H1 (cell line): ENCODE results near the gene PLSCR3. TPM values are rescaled to one million over a fixed set of nuclear protein-coding genes. Genes with fewer than 3 reads are reported as not detected.

ENCODE experiments used
- BCL11A ChIP-seq, 2 experiments: IDR thresholded peaks; one replicate each; pipeline ENCODE4 v1.6.1; 2011; ENCODE audit warnings: low read depth in 2 of 2, low read length in 2 of 2, mild to moderate bottlenecking in 2 of 2
- BRCA1 ChIP-seq: IDR thresholded peaks from 2 replicates; pipeline ENCODE4 v1.6.1; 2012; ENCODE audit warnings: low read depth, low read length, improper control_type of control experiment
- CBX5 ChIP-seq: fragments of 300-800, 300-1000 bp; sonication (generic); IDR thresholded peaks from 2 replicates; pipeline ENCODE4 v1.7.1; 2016; ENCODE audit warnings: antibody characterized with exemption, low read length, low read depth
- CEBPB ChIP-seq: IDR thresholded peaks from 2 replicates; pipeline ENCODE4 v1.6.1; 2012; ENCODE audit warnings: low read depth, low read length
- CTBP2 ChIP-seq: IDR thresholded peaks from 2 replicates; pipeline ENCODE4 v1.7.0; 2011; ENCODE audit warnings: borderline replicate concordance, mild to moderate bottlenecking, moderate library complexity, mixed read lengths, low read length; ENCODE audit not compliant: insufficient read depth, insufficient read length
- HDAC6 ChIP-seq: IDR thresholded peaks from one replicate; pipeline ENCODE4 v1.7.1; 2012; ENCODE audit warnings: low read depth, mild to moderate bottlenecking, inconsistent platforms, low read length, moderate library complexity
- NANOG ChIP-seq: IDR thresholded peaks from 2 replicates; pipeline ENCODE4 v1.6.1; 2011; ENCODE audit warnings: low read length, low read depth, mild to moderate bottlenecking, inconsistent platforms; ENCODE audit not compliant: insufficient read depth, poor library complexity, severe bottlenecking
- NRF1 ChIP-seq: IDR thresholded peaks from 2 replicates; pipeline ENCODE4 v1.6.1; 2011; ENCODE audit warnings: mild to moderate bottlenecking, low read depth, low read length, improper control_type of control experiment
- PHF8 ChIP-seq: fragments of 200-600 bp; sonication (generic); conservative IDR thresholded peaks from 2 replicates; pipeline ENCODE4 v1.7.1; 2012; ENCODE audit warnings: low read depth, mild to moderate bottlenecking, inconsistent platforms, low read length, moderate library complexity
- POLR2A ChIP-seq, 2 experiments: IDR thresholded peaks; 1 replicate in 1 of 2; 2 replicates in 1 of 2; pipeline ENCODE4 v1.6.1; 2011; ENCODE audit warnings: low read depth in 2 of 2, low read length in 2 of 2, mild to moderate bottlenecking in 2 of 2; ENCODE audit errors: control extremely low read depth in 1 of 2
- POU5F1 ChIP-seq: IDR thresholded peaks from 2 replicates; pipeline ENCODE4 v1.6.1; 2011; ENCODE audit warnings: low read depth, mild to moderate bottlenecking, low read length, moderate library complexity
- RAD21 ChIP-seq, 2 experiments: IDR thresholded peaks in 1 of 2; conservative IDR thresholded peaks in 1 of 2; 2 replicates each; pipeline ENCODE4 v1.6.1; 2011; ENCODE audit warnings: low read depth in 2 of 2, low read length in 2 of 2, improper control_type of control experiment in 1 of 2, inconsistent platforms in 1 of 2, mild to moderate bottlenecking in 1 of 2, moderate library complexity in 1 of 2
- RBBP5 ChIP-seq: IDR thresholded peaks from 2 replicates; pipeline ENCODE4 v1.7.1; 2012; ENCODE audit warnings: low read depth, mild to moderate bottlenecking, inconsistent platforms, low read length, moderate library complexity, borderline replicate concordance
- RFX5 ChIP-seq: IDR thresholded peaks from 2 replicates; pipeline ENCODE4 v1.6.1; 2011; ENCODE audit warnings: low read depth, low read length, improper control_type of control experiment, borderline replicate concordance
- RXRA ChIP-seq: IDR thresholded peaks from 2 replicates; pipeline ENCODE4 v1.6.1; 2011; ENCODE audit warnings: low read depth, mild to moderate bottlenecking, low read length, moderate library complexity; ENCODE audit not compliant: insufficient read depth
- SP4 ChIP-seq: IDR thresholded peaks from 2 replicates; pipeline ENCODE4 v1.6.1; 2012; ENCODE audit warnings: low read length, inconsistent platforms
- SRF ChIP-seq: IDR thresholded peaks from 2 replicates; pipeline ENCODE4 v1.6.1; 2011; ENCODE audit warnings: mild to moderate bottlenecking, low read depth, low read length, moderate library complexity
- SUZ12 ChIP-seq: fragments of 200-600 bp; sonication (generic); IDR thresholded peaks from 2 replicates; pipeline ENCODE4 v1.6.1; 2012; ENCODE audit warnings: mild to moderate bottlenecking, inconsistent platforms, low read length, moderate library complexity, mixed read lengths
- TBP ChIP-seq: IDR thresholded peaks from 2 replicates; pipeline ENCODE4 v1.6.1; 2011; ENCODE audit warnings: low read depth, low read length, improper control_type of control experiment
- TCF12 ChIP-seq: IDR thresholded peaks from 2 replicates; pipeline ENCODE4 v1.6.1; 2011; ENCODE audit warnings: low read depth, mild to moderate bottlenecking, low read length
- TEAD4 ChIP-seq: IDR thresholded peaks from 2 replicates; pipeline ENCODE4 v1.6.1; 2012; ENCODE audit warnings: low read depth, low read length, inconsistent platforms, mixed read lengths
- YY1 ChIP-seq: IDR thresholded peaks from 2 replicates; pipeline ENCODE4 v1.6.1; 2011; ENCODE audit warnings: low read depth, mild to moderate bottlenecking, low read length
- polyA plus RNA-seq, 7 experiments: library from polyadenylated mRNA; depleted of rRNA in 3 of 7; stranded (reverse) in 5 of 7; unstranded in 2 of 7; fragments of >200 nt in 5 of 7; fragments of 200-250 nt in 2 of 7; gene quantifications; 1 replicate in 5 of 7; 2 replicates in 1 of 7; 4 replicates in 1 of 7; pipeline versions ENCODE4 v1.2.1 to v1.2.3, GENCODE V29; 2011 to 2013; ENCODE audit warnings: missing spikeins in 2 of 7, mixed read lengths in 2 of 7
- total RNA-seq: library from RNA; stranded (reverse); fragmentation: NEBNext Ultra II Directional; extraction: Animal tissue kit (Norgen Biotek cat#: 25700); gene quantifications from 2 replicates; pipeline ENCODE4 v1.2.1, GENCODE V29; 2021
- TF ChIP-seq, protein P1 (sequence below): IDR thresholded peaks from 2 replicates; pipeline ENCODE4 v1.6.1; 2012; ENCODE audit warnings: low read length, inconsistent platforms

Gene PLSCR3
- total and polyA plus RNA-seq, 2 of the 8 experiments (the other 6 are each of a cell fraction or from before 2014, with no cell fraction given): 36.1 to 38.7 TPM

DNA sequence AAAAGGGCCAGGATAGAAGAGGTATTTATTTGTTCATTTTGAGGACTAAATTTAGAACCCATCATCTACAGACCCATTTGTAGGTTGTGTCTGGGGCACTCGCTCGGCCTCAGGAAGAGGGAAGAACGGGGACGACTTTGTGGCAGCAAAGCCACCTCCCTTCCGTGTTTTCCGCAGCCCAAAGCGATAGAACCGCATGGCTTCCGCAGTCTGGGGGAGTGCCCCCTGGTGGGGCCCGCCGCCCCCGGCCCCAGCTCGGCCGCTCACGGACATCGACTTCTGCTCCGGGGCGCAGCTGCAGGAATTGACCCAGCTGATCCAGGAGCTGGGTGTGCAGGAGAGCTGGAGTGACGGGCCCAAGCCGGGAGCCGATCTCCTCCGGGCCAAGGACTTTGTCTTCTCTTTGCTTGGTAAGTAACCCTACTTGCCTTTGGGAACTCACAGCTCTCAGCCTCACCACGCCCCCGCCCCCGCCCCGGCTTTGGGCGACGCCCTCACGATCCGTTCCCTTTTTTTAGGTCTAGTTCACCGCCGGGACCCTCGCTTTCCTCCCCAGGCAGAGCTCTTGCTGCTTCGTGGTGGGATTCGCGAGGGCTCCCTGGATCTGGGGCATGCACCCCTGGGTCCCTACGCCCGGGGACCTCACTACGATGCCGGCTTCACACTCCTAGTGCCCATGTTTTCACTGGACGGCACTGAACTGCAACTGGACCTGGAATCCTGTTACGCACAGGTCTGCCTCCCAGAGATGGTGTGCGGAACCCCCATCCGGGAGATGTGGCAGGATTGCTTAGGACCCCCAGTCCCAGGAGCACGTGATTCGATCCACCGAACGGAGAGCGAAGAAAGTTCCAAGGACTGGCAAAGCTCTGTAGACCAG lies 41.6 kb upstream of the PLSCR3 start (continued):
- TF ChIP-seq SUZ12 (peak; percentile 20; the same call in 1 of the 2 replicates), TCF12 (no peak), RFX5 (no peak), SRF (no peak), RXRA (no peak), RBBP5 (no peak; the same call in 1 of the 2 replicates), CTBP2 (no peak), TBP (no peak), BCL11A (IDR thresholded peaks at IDR 0.05; ENCODE audit: low read depth in 2 of 2, low read length in 2 of 2) (no peak), HDAC6 (no peak), POU5F1 (no peak), PHF8 (0 out of 2 replicates have a peak, but pooled peaks have one; percentile 56), BRCA1 (no peak), NRF1 (no peak), TEAD4 (no peak), CEBPB (no peak), RAD21 (IDR thresholded peaks at IDR 0.05 in 1 of 2, conservative IDR thresholded peaks at IDR 0.05 in 1 of 2; ENCODE audit: low read depth in 2 of 2, low read length in 2 of 2) (no peak; a peak in 1 of 4 replicates), NANOG (no peak), CBX5 (no peak), SP4 (no peak), YY1 (0 out of 2 replicates have a peak, but pooled peaks have one; percentile 23), POLR2A (IDR thresholded peaks at IDR 0.05; ENCODE audit: control extremely low read depth in 1 of 2, low read depth in 2 of 2, low read length in 2 of 2) (peak in 1 of 2 experiments; percentile 66; a peak in 1 of 3 replicates)
- TF ChIP-seq, protein P1, sequence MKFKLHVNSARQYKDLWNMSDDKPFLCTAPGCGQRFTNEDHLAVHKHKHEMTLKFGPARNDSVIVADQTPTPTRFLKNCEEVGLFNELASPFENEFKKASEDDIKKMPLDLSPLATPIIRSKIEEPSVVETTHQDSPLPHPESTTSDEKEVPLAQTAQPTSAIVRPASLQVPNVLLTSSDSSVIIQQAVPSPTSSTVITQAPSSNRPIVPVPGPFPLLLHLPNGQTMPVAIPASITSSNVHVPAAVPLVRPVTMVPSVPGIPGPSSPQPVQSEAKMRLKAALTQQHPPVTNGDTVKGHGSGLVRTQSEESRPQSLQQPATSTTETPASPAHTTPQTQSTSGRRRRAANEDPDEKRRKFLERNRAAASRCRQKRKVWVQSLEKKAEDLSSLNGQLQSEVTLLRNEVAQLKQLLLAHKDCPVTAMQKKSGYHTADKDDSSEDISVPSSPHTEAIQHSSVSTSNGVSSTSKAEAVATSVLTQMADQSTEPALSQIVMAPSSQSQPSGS: no peak
